ENCODE data around the gene FAM83C.

Gene FAM83C

GRCh38 chr20:35281506-35282101 lies 10.6 kb downstream of the FAM83C start:
- DNase-seq: no peak

- no peak for DNase-seq
These were observed 11.7 kb downstream of the FAM83C start for GRCh38 chr20:35280523-35280922.

- no peak for DNase-seq
These were observed 12.6 kb downstream of the FAM83C start for GRCh38 chr20:35279533-35280174.

- DNase-seq: no peak
These were observed 13.2 kb downstream of the FAM83C start for GRCh38 chr20:35279040-35279439.

GRCh38 chr20:35277531-35278395 lies 14.5 kb downstream of the FAM83C start, which contains the start of gene MMP24OS:
MMP24OS (minus strand) TSS chr20:35278122; CDS start chr20:35277929, 193 bp downstream.
- peak; percentile 99 for DNase-seq

- DNase-seq: no peak
These were observed 15.1 kb downstream of the FAM83C start for GRCh38 chr20:35277127-35277526.

- no peak for DNase-seq
These were observed 15.8 kb downstream of the FAM83C start for GRCh38 chr20:35276408-35276807.

GRCh38 chr20:35275741-35276251 lies 16.4 kb downstream of the FAM83C start:
- DNase-seq: no peak

GRCh38 chr20:35274172-35275092 lies 17.8 kb downstream of the FAM83C start:
- no peak for DNase-seq

- DNase-seq: no peak
These were observed 18.6 kb downstream of the FAM83C start for GRCh38 chr20:35273449-35274171.

- DNase-seq: no peak
These were observed 20.3 kb downstream of the FAM83C start for GRCh38 chr20:35271904-35272303.

GRCh38 chr20:35271073-35271882 lies 20.9 kb downstream of the FAM83C start:
- no peak for DNase-seq

GRCh38 chr20:35270021-35270902 lies 22.0 kb downstream of the FAM83C start:
- DNase-seq: no peak

GRCh38 chr20:35269055-35269781 lies 23.0 kb downstream of the FAM83C start:
- peak; percentile 65 to 87 for DNase-seq

- DNase-seq: no peak
These were observed 25.1 kb downstream of the FAM83C start for GRCh38 chr20:35267092-35267491.

GRCh38 chr20:35264755-35265154 lies 27.5 kb downstream of the FAM83C start:
- DNase-seq: peak; percentile 57 to 66

- DNase-seq: no peak
These were observed 28.5 kb downstream of the FAM83C start for GRCh38 chr20:35263532-35264341.

All from SW 1271 (cell line).